NB4 (cell line): ENCODE results near the gene RPTOR.

Experiments
- CTCF ChIP-seq: IDR thresholded peaks from one replicate; pipeline ENCODE4 v1.5.1; 2012; ENCODE audit warnings: low read depth, low read length
- MYC ChIP-seq: IDR thresholded peaks from 2 replicates; pipeline ENCODE4 v1.6.1; 2011; ENCODE audit warnings: low read depth, low read length
- POLR2A ChIP-seq: IDR thresholded peaks from 2 replicates; pipeline ENCODE4 v1.6.1; 2011; ENCODE audit warnings: mild to moderate bottlenecking; ENCODE audit not compliant: insufficient read length; ENCODE audit errors: extremely low read depth

- TF ChIP-seq CTCF (no peak), POLR2A (no peak), MYC (no peak)
Observed at GRCh38 chr17:80716986-80717719, 172.5 kb downstream of the RPTOR start.
